Umbilical cord (tissue), 2 donors: ENCODE results near the gene TRIM17. TPM values are rescaled to one million over a fixed set of nuclear protein-coding genes. Genes with fewer than 3 reads are reported as not detected.

Source experiments
- DNase-seq: peaks from one replicate; pipeline ENCODE4 v3.0.0-alpha.2; 2015; ENCODE audit warnings: low spot score
- total RNA-seq: library from RNA; depleted of rRNA; stranded (reverse); fragments of >200 nt; gene quantifications from one replicate; pipeline ENCODE4 v1.2.3, GENCODE V29; 2014; ENCODE audit warnings: low replicate concordance; ENCODE audit not compliant: insufficient read depth

The TRIM17 gene
- total RNA-seq, 1 donor from 2014 or later = not detected

DNA sequence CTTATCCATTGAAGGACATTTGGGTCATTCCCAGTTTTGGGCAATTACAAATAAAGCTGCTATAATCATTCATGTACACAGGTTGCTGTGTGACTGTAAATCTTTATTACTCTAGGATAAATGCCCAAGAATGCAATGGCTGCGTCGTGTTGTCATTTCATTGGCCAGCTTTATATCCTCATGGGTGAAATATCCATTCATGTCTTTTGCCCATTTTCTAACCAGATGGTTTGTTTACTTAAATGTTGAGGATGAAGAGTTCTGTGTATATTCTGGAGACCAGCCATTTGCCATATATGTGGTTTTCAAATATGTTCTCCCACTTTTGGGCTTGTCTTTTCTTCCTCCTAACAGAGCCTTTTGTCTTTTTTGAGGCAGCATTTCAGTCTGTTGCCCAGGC lies 35.3 kb downstream of the TRIM17 start:
- no peak for DNase-seq

DNA sequence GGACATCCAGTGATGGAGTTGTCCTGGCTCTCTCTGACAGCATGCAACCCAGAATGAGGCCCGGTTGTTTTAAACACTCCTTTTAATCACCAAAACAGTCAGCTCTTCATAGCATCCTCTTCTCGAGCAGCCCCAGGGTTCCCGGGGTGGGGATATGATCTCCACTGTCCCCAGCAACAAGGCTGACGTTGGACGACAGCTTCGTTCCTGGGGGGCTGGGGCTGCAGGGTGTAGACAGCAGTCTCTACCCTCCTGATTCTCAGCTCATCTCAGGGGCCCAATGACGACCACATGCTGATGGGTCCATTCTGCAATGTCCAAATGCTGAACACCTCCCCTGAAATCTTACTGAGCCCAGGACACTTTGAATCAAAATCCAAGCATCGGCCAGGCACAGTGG lies 37.0 kb downstream of the TRIM17 start:
- no peak for DNase-seq

DNA sequence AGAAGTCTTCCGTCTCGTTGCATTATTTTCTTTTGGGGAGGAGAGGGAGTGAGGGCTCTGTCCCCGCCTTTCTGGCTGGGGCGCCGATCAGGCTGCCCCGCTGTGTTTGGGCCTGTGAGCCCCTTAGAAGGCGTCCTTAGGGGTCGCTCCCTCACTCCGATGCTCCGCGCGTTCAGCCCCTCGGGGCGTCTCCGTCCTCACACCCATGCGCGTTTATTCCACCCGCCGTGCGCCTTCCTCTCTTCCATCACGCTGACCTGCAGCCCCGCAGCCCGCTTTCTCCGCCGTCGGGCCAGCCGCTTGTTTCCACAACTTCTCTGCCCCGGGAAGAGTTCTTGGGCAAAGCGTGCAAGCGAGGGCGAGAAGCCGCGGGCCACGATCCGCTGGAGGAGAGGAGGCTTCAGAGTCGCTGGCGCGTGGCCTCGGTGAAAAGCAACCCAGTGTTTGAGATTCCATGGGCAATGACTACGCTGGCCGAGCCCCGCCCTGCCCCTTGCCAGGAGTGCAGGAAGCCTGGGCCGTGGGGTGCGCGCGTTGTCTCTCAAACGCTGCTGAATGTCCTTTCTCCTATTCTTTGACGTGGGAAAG lies 37.7 kb downstream of the TRIM17 start:
- DNase-seq = peak; percentile 38

DNA sequence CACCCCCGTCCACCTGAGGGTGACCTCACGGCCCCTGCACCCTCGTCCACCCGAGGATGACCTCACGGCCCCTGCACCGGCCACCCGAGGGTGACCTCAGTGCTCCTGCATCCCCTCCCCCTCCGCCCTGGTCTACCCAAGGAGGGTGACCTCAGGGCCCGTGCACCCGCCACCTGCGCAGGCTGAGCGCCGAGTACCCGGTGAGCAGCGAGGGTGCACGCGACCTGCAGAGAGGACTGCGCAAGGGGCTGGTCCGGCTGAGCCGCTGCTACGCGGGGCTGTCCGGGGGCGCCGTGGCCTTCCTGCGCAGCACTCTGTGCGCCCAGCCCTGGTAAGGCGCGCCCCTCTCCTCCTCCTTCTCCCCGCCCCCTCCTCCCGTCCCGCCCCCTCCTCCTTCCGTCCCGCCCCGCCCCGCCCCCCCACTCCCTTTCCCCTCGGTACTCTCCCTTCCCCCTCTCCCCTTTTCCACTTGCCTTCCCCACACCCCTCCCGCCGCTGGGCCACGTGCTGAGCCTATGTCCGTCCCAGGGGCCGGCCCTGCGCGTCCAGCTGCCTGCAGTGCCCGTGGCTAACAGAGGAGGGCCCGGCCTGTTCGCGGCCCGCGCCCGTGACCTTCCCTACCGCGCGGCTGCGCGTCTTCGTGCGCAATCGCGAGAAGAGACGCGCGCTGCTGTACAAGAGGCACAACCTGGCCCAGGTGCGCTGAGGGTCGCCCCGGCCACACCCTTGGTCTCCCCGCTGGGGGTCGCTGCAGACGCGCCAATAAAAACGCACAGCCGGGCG lies 38.4 kb downstream of the TRIM17 start:
- DNase-seq = peak; percentile 89

DNA sequence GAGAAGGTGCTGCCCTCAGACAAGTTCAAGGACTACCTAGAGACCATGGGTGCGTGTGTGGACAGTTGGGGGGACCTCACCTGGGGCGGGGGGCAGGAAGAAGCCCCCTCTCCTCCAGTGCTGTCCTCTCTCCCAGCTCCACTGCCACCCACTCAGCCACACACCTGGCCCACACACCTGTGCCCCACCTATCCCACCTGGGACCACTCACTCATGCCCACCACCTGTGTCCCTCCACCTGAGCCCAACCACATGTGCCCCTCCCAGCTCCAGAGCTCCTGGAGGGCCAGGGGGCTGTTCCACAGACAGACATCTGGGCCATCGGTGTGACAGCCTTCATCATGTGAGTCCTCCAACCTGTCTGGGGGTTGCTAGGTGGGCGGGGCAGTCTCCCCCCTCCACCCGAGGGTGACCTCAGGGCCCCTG lies 39.0 kb downstream of the TRIM17 start:
- no peak for DNase-seq

DNA sequence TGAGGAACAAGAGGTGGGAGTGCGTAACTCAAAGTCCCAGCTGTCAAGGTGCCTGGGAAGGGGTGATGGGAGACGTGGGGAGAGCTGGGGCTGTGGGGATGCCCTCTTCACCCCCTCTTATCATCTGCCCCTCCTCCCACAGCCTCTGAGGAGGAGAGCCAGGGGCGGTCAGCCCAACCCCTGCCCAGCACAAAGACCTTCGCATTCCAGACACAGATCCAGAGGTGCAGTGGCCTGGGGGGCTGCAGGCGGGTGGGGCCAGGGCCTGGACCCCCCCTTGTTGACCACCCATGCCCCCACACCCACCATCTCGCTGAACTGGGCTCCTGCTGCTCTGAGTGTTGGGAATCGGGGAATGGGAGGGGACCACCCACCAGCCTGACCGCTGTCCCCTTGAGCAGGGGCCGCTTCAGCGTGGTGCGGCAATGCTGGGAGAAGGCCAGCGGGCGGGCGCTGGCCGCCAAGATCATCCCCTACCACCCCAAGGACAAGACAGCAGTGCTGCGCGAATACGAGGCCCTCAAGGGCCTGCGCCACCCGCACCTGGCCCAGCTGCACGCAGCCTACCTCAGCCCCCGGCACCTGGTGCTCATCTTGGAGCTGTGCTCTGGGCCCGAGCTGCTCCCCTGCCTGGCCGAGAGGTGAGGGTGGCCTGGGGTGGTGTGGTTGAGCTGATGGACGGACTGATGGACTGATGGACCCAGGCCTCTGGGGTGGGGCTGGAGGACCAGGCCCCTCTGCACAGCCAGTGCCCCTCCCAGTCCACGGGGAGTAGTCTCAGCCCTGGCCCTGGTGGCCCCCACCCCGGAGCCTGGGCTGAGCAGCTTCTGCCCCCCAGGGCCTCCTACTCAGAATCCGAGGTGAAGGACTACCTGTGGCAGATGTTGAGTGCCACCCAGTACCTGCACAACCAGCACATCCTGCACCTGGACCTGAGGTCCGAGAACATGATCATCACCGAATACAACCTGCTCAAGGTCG lies 39.7 kb downstream of the TRIM17 start:
- DNase-seq = no peak

DNA sequence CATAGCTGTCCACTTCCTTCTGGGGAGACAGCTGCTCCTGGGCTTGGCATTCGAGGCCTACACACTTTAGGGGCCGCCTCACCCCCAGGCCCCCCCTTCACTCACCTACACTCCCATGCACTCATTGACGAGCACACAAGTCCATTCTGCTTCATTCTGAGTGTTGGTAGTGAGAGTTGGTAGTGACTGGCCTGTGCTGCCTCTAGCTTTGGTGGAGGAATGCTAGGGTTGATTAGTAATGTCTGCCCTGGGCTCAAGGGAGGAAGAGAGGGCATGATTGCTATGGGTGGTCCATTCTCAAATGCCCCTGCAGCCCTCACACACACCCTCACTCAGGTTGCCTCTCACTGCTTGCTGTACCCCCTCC lies 40.4 kb downstream of the TRIM17 start:
- DNase-seq = no peak

DNA sequence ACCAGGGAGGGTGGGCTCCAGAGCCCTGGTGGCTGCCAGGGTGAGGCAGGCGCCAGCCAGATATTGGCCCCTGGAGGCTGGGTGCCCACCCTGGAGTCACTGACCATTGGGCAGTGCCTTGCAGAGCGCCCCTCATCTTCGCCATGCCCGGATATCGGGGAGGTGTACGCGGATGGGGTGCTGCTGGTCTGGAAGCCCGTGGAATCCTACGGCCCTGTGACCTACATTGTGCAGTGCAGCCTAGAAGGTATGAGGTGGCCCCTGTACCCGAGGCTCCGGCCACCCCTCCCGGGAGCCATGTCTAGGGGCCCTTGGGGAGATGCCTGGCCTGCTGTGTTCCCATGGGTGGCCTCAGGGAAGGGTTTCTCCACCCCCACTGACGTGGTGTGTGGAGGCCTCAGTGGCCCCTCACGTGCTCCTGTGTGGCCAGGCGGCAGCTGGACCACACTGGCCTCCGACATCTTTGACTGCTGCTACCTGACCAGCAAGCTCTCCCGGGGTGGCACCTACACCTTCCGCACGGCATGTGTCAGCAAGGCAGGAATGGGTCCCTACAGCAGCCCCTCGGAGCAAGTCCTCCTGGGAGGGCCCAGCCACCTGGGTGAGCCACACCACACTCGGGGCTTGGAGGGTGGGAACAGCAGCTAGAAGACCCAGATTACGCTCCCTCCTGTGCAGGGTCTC lies 40.9 kb downstream of the TRIM17 start:
- no peak for DNase-seq

DNA sequence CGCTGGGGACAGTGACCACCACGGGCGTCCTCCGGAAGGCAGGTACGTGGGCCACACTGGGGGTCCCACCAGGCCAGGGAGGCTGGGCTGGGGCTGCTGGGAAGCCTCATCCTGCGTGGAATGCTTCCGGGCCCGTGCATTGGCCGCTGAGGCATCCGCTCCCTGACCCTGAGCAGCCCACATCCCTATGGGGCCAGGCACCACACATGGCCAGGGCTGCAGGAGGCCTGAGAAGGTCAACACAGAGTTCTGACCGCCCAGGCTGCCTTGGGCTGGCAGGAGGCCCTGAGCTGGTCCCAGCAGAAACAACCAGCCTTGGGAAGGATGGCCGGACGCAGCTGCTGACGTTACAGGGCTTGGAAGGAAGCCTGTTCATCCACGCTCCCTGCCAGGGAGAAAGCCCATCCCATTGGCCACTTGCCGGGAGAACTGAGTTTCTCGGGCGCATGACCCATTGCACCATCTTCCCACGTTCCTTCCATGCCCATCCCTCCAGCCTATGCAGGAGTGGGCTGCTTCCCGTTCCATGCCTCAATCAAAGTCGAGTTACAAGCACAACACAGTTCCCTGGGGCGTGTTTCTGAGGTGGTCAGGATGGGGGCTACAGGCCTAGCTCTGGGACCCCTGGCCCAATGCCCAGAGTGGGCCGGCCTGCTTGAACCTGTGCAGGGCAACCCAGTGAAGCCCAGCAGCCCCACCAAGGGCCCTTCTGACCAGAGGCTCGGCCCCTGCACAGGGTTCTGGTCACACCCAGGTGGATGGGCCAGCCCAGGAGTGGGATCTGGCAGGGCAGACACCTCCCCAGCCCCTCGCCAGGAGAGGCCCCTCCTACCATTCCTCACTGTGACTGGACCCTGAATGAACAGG lies 41.7 kb downstream of the TRIM17 start:
- DNase-seq = peak; percentile 52

DNA sequence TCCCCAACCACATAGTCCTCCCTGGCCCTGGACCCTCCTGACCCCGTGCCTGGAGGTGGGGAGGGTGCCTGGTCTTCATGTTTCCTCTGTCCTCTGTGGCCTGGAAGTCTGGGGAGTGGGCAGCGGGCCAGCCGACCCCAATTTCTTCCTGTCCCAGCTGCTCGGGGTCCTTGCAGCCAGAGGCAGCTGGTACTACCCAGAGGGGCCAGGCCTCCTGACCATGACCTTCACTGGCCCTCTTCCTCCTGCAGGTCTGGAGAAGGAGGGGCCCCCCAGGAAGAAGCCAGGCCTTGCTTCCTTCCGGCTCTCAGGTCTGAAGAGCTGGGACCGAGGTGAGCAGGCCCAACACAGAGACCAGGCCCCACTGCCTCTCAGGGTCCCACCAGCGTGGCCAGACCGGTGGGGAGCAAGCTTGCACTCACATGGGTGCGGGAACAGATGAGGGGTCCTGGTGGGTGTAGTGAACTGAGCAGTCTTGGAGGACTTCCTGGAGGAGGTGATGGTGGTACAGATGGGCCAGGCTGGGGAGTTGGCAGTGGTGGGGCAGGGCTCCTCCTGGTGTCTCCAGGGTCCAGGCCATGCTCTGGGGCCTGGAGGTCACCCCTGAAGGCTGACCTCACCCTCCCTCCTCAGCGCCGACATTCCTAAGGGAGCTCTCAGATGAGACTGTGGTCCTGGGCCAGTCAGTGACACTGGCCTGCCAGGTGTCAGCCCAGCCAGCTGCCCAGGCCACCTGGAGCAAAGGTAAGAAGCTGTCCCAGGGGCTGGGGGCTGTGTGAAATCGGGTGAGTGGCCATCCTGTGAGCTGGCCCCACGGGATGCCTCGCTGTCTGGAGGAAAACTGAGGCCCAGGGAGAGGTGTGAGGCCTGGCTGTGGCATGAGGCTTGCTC lies 42.7 kb downstream of the TRIM17 start:
- DNase-seq = no peak

DNA sequence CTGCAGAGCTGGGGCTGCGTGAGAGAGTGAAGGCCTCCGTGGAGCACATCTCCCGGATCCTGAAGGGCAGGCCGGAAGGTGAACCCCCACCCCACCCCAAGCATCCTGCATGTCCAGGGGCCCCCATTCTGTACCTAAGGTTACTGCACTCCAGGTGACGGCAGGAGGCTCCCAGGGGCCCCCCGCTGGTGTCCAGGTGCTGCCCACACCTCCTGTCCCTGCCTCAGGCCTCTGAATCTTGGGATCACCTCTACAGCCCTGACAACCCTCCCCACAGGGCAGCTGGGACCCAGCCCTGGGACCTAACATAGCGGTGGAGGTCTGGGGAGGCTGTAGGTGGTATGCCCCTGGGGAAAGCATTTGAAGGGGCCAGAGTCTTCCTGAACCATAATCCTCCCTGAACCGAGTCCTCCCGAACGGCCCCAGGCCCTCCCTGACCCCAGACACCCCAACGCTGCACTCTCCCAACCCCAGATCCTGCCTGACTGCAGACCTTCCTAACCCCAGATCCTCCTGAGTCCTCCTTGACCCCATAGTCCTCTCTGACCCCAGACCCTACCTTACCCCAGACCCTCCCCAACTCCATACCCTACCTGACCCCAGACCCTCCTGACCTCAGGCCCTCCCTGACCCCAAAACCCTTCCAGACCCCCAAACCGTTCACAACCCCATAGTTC lies 43.5 kb downstream of the TRIM17 start:
- DNase-seq = no peak

DNA sequence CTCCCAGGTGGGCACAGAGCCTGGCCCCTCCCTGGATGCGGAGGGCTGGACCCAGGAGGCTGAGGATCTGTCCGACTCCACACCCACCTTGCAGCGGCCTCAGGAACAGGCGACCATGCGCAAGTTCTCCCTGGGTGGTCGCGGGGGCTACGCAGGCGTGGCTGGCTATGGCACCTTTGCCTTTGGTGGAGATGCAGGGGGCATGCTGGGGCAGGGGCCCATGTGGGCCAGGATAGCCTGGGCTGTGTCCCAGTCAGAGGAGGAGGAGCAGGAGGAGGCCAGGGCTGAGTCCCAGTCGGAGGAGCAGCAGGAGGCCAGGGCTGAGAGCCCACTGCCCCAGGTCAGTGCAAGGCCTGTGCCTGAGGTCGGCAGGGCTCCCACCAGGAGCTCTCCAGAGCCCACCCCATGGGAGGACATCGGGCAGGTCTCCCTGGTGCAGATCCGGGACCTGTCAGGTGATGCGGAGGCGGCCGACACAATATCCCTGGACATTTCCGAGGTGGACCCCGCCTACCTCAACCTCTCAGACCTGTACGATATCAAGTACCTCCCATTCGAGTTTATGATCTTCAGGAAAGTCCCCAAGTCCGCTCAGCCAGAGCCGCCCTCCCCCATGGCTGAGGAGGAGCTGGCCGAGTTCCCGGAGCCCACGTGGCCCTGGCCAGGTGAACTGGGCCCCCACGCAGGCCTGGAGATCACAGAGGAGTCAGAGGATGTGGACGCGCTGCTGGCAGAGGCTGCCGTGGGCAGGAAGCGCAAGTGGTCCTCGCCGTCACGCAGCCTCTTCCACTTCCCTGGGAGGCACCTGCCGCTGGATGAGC lies 44.3 kb downstream of the TRIM17 start:
- DNase-seq = no peak

DNA sequence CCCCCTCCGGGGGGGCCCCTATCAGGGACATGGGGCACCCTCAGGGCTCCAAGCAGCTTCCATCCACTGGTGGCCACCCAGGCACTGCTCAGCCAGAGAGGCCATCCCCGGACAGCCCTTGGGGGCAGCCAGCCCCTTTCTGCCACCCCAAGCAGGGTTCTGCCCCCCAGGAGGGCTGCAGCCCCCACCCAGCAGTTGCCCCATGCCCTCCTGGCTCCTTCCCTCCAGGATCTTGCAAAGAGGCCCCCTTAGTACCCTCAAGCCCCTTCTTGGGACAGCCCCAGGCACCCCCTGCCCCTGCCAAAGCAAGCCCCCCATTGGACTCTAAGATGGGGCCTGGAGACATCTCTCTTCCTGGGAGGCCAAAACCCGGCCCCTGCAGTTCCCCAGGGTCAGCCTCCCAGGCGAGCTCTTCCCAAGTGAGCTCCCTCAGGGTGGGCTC lies 44.9 kb downstream of the TRIM17 start:
- no peak for DNase-seq

DNA sequence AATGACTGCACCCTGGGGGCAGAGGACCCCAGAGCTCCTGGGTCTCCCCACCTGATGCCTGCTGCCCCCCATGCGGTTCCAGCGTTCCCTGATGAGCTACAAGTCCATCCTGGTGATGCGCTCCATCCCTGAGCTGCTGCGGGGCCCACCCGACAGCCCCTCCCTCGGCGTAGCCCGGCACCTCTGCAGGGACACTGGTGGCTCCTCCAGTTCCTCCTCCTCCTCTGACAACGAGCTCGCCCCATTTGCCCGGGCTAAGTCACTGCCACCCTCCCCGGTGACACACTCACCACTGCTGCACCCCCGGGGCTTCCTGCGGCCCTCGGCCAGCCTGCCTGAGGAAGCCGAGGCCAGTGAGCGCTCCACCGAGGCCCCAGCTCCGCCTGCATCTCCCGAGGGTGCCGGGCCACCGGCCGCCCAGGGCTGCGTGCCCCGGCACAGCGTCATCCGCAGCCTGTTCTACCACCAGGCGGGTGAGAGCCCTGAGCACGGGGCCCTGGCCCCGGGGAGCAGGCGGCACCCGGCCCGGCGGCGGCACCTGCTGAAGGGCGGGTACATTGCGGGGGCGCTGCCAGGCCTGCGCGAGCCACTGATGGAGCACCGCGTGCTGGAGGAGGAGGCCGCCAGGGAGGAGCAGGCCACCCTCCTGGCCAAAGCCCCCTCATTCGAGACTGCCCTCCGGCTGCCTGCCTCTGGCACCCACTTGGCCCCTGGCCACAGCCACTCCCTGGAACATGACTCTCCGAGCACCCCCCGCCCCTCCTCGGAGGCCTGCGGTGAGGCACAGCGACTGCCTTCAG lies 45.5 kb downstream of the TRIM17 start:
- DNase-seq = no peak

DNA sequence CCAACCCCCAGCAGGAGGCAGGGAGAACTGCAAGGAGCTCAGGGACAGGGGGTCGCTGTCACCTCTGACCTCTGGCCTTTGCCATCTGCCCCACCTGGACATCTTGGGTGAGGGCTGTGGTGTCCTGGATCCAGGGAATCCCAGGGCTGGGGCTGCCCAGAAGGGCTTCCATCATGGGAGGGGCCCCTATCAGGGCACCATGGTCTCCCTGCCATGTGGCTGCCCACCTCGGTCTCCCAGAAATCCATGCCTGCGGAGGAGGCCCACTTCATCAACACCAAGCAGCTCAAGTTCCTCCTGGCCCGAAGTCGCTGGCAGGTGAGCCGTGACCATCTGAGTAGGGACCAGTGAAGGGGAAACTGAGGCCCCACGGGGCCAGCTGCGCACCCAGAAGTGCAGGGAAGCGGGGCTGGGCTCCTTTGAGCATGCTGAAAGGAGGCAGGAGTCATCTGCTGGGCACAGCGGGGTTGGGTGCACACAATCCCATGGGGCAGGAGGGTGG lies 46.2 kb downstream of the TRIM17 start:
- DNase-seq = no peak

DNA sequence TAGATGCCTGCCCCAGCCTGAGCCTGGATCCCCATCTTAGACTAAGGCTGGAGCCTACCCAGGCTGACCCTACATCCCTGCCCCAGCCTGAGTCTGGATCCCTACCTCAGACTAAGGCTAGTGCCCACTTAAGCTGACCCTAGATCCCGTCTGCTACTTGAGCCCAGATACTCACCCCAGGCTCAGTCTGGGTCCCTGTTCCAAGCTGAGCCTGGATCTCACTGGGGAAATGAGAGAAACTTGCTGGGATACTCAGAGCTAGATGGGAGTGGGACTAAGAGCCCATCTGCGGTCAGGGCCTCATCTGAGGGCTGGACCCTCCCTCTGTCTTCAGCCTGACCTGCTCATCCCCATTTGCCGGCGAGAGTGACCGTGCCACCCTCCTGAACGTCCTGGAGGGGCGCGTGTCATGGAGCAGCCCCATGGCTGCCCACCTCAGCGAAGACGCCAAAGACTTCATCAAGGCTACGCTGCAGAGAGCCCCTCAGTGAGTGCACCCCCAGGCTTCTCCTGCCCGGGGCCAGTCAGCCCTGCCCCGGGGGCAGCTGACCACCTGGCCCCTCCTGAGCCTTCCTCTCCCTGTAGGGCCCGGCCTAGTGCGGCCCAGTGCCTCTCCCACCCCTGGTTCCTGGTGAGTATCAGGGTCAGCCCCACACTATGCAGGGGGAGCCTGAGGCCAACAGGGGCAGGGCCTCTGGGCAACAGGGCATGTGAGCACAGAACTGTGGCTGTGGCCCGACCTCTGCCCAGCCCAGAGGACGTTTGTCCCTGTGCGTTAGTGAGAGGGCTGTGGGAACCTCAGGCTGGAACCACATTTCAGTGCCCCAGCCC lies 46.8 kb downstream of the TRIM17 start:
- no peak for DNase-seq
